ENCODE data around the gene THADA. TPM values are rescaled to one million over a fixed set of nuclear protein-coding genes. Genes with fewer than 3 reads are reported as not detected.

Gene THADA
- total and polyA plus RNA-seq, 8 donors, result 32.9 to 42.7 (median 37.2) TPM

DNA sequence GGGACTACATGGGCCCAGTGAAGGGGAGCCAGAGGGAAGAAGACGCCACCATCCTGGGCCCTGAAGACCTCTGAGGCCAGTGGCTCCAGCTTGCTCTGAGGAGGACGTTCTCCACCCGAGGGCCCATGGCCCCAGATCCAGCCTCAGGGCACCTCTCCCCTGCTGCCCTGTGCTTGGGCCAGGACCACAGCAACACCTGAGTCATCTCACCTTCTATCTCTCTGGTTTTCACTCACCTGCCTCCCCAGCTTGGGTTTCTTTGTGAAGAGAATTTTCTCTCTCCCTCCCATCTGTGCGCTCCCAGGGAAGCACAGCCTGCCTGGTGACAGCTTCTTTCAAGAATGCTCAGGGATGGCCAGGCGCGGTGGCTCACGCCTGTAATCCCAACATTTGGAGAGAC, 389.2 kb downstream of the THADA start:
- Histone ChIP-seq H3K27me3 (no peaks in the 10 kb centered on the region), H3K4me1 (peaks cover 5 to 30% of the 10 kb centered on the region in 2 donors), H3K36me3 (no peaks in the 10 kb centered on the region), H3K9me3 (no peaks in the 10 kb centered on the region), H3K4me3 (no peak overlapping the region), H3K27ac (no peak overlapping the region)
- ATAC-seq (no peak), DNase-seq (peak in 1 of 4 donors; percentile 38)
- intact Hi-C loops (cut with DNase I), result no loop called here
- TF ChIP-seq, protein P1, sequence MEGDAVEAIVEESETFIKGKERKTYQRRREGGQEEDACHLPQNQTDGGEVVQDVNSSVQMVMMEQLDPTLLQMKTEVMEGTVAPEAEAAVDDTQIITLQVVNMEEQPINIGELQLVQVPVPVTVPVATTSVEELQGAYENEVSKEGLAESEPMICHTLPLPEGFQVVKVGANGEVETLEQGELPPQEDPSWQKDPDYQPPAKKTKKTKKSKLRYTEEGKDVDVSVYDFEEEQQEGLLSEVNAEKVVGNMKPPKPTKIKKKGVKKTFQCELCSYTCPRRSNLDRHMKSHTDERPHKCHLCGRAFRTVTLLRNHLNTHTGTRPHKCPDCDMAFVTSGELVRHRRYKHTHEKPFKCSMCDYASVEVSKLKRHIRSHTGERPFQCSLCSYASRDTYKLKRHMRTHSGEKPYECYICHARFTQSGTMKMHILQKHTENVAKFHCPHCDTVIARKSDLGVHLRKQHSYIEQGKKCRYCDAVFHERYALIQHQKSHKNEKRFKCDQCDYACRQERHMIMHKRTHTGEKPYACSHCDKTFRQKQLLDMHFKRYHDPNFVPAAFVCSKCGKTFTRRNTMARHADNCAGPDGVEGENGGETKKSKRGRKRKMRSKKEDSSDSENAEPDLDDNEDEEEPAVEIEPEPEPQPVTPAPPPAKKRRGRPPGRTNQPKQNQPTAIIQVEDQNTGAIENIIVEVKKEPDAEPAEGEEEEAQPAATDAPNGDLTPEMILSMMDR (IDR thresholded peaks at IDR 0.05), result no peak

DNA sequence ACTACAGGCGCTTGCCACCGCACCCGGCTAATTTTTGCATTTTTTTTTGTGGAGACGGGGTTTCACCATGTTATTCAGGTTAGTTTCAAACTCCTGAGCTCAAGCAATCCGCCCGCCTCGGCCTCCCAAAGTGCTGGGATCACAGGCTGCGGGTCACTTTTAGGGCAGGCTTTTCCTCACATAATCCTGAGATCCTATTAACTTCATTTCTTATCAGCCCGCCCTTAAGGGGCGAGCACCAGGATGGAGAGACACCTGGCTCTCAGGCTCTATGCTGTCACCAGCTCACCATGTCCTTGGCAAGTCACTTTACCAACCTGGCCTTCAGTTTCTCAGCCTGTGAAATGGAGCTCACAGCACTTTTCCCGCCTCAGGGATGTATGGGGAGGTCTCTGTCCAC, 392.5 kb downstream of the THADA start:
- no peak overlapping the region for H3K27ac ChIP-seq
- no peak for ATAC-seq

DNA sequence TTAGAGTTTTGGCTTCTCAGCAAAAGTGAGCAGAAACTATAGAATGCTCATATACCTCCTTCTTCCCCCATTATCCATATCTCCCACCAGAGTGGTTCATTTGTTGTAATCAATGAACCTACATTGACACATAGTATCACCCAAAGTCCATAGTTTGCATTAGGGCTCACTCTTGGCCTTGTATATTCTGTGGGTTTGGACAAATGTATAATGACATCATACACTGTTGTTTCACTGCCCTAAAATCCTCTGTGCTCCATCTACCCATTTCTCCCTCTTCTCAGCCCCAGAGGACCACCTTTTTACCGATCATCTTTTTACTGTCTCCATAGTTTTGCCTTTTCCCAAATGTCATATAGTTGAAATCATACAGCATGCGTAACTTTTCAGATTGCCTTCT, 393.5 kb downstream of the THADA start:
- Histone ChIP-seq H3K4me1 (peaks cover 0 to 9% of the 10 kb centered on the region in 2 donors), H3K36me3 (no peaks in the 10 kb centered on the region), H3K27ac (no peak overlapping the region), H3K9me3 (no peaks in the 10 kb centered on the region), H3K27me3 (no peaks in the 10 kb centered on the region), H3K4me3 (no peak overlapping the region)
- DNase-seq, result no peak
- ATAC-seq, result no peak
- TF ChIP-seq, protein P1 (IDR thresholded peaks at IDR 0.05), result no peak
- intact Hi-C loops (cut with DNase I), result no loop called here

More for the DNA sequence above, 392.5 kb downstream of the THADA start:
- peak in 1 of 4 donors; percentile 23 for DNase-seq
- H3K36me3 ChIP-seq, result no peaks in the 10 kb centered on the region
- no peaks in the 10 kb centered on the region for H3K9me3 ChIP-seq
- peaks cover 0 to 10% of the 10 kb centered on the region in 2 donors for H3K4me1 ChIP-seq
- TF ChIP-seq, protein P1 (IDR thresholded peaks at IDR 0.05), result no peak
- intact Hi-C loops (cut with DNase I), result no loop called here
- H3K4me3 ChIP-seq, result no peak overlapping the region
- no peaks in the 10 kb centered on the region for H3K27me3 ChIP-seq

DNA sequence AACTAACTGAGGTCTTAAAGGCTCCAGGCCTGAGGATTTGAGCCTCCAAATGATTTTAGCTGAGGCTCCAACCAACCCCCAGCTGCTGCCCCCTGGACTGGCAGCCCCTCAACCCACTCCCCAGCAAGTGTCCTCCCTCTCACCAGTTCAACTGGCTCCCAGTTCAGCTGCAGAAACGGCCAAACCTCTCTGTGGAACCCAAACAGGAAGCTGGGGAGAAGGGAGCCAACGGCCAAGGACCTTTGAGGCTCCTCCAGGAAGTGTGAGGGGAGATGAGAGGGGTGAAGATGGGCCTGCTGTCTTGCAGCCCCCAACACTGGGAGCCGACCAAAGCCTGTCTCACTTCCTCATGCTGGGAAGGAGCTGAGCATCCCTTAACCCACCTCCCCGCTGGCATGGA, 394.3 kb downstream of the THADA start:
- Histone ChIP-seq H3K4me3 (no peak overlapping the region), H3K4me1 (peaks cover 0 to 17% of the 10 kb centered on the region in 2 donors), H3K9me3 (no peaks in the 10 kb centered on the region), H3K27me3 (no peaks in the 10 kb centered on the region), H3K36me3 (no peaks in the 10 kb centered on the region), H3K27ac (no peak overlapping the region)
- ATAC-seq (no peak), DNase-seq (peak in 1 of 4 donors; percentile 21)
- intact Hi-C loops (cut with DNase I), result no loop called here
- TF ChIP-seq, protein P1 (IDR thresholded peaks at IDR 0.05), result no peak

DNA sequence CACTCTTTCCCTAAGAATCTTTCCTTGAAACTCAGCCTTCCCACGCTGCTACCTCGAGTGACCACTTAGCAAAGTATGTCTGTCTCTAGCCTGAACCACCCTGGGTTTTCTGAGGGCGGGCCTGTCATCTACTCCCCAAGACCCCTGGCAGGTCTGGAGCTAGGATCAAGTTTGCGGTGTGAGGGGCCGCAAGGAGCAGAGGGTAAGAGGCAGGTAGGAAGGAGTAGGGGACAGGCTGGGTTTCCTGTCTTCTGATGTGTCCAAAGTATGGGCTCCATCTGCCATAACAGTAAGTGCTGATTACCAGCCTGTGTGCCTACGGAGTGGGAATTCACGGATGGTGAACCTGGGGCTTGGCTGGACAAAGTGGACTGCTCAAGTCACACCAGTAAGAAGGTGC, 394.8 kb downstream of the THADA start:
- DNase-seq, result peak in 1 of 4 donors; percentile 27
- H3K9me3 ChIP-seq, result no peaks in the 10 kb centered on the region
- H3K36me3 ChIP-seq, result no peaks in the 10 kb centered on the region
- no peak overlapping the region for H3K4me3 ChIP-seq
- peaks cover 0 to 22% of the 10 kb centered on the region in 2 donors for H3K4me1 ChIP-seq
- no peak for ATAC-seq
- H3K27ac ChIP-seq, result no peak overlapping the region
- TF ChIP-seq, protein P1 (IDR thresholded peaks at IDR 0.05), result no peak
- intact Hi-C loops (cut with DNase I), result no loop called here
- H3K27me3 ChIP-seq, result no peaks in the 10 kb centered on the region
